GM23338 (cell line): Measurements from ENCODE around the gene CCDC117.

ENCODE experiments used
- EZH2 ChIP-seq: fragments of 200-600 bp; sonication (generic); IDR thresholded peaks from one replicate; pipeline ENCODE4 v1.8.0; 2017; ENCODE audit warnings: antibody characterized with exemption, mild to moderate bottlenecking, low read depth; ENCODE audit not compliant: unreplicated experiment
- EZH2phosphoT487 ChIP-seq: fragments of 200-600 bp; sonication (generic); IDR thresholded peaks from one replicate; pipeline ENCODE4 v1.8.1; 2018; ENCODE audit warnings: antibody characterized with exemption; ENCODE audit not compliant: unreplicated experiment
- TF ChIP-seq, protein P1 (sequence below), 2 experiments: fragments of 200-600 bp in 1 of 2; sonication (generic) in 1 of 2; conservative IDR thresholded peaks; 2 replicates each; pipeline versions ENCODE4 v1.5.1 to v1.6.1; 2016 to 2017; ENCODE audit warnings: antibody characterized with exemption in 2 of 2, low read depth in 2 of 2, mild to moderate bottlenecking in 2 of 2, moderate library complexity in 1 of 2

DNA sequence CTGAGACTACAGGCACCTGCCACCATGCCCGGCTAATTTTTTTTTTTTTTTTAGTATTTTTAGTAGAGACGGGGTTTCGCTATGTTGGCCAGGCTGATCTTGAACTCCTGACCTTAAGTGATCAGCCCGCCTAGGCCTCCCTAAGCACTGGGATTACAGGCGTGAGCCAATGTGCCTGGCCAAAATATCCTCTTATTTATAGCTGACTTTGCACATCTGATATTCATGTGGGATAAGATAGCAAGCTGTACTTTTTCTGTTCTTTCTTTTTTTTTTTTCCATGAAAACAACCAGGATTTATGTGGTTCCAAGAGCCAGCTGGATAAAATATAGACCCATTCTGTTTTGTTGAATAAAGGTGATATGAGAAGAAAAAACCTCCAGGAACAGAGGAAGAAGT is 40.0 kb downstream of the CCDC117 start:
- TF ChIP-seq, protein P1, sequence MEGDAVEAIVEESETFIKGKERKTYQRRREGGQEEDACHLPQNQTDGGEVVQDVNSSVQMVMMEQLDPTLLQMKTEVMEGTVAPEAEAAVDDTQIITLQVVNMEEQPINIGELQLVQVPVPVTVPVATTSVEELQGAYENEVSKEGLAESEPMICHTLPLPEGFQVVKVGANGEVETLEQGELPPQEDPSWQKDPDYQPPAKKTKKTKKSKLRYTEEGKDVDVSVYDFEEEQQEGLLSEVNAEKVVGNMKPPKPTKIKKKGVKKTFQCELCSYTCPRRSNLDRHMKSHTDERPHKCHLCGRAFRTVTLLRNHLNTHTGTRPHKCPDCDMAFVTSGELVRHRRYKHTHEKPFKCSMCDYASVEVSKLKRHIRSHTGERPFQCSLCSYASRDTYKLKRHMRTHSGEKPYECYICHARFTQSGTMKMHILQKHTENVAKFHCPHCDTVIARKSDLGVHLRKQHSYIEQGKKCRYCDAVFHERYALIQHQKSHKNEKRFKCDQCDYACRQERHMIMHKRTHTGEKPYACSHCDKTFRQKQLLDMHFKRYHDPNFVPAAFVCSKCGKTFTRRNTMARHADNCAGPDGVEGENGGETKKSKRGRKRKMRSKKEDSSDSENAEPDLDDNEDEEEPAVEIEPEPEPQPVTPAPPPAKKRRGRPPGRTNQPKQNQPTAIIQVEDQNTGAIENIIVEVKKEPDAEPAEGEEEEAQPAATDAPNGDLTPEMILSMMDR (conservative IDR thresholded peaks at IDR 0.05; ENCODE audit: low read depth in 2 of 2) = no peak
- TF ChIP-seq EZH2 (no peak), EZH2phosphoT487 (no peak)
